ENCODE results near the gene FOLR1. TPM values are rescaled to one million over a fixed set of nuclear protein-coding genes. Genes with fewer than 3 reads are reported as not detected.

The FOLR1 gene
- not detected in 2 replicates for total RNA-seq

DNA sequence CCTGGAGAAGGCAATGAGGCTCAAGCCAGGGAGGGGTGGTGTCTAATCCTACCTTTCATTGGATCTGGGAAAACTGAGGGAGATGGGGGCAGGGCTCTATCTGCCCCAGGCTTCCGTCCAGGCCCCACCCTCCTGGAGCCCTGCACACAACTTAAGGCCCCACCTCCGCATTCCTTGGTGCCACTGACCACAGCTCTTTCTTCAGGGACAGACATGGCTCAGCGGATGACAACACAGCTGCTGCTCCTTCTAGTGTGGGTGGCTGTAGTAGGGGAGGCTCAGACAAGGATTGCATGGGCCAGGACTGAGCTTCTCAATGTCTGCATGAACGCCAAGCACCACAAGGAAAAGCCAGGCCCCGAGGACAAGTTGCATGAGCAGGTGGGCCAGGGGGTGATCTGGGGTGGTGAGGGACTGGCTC, at the start of gene FOLR1:
Gene FOLR1 (plus strand): TSS at position 180 of the 421 bp plus-strand sequence. CDS start 34 bp downstream, at position 214.

DNA sequence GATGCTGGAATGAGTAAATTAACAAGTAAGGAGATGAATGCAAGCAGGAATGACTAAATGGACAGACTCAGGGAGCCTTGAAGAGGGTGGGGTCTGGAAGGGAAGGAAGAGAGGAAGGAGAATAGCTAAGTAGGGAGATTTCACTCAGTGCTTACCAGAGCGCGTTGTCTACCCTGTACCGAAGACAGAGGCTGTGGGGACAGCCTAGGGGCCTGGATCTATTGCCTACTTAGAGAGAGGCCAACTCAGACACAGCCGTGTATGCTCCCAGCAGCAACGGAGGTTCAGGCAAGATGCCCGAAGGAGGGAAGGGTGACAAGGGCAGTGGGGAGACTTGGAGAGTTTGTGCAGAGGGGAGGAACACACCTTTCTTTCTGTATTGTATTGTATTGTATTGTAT, 24.7 kb downstream of the FOLR1 start, which contains the start of gene FOLR2:
Gene FOLR2 (plus strand): TSS at position 157 of the 400 bp plus-strand sequence. CDS start 1,791 bp downstream, outside the sequence.

DNA sequence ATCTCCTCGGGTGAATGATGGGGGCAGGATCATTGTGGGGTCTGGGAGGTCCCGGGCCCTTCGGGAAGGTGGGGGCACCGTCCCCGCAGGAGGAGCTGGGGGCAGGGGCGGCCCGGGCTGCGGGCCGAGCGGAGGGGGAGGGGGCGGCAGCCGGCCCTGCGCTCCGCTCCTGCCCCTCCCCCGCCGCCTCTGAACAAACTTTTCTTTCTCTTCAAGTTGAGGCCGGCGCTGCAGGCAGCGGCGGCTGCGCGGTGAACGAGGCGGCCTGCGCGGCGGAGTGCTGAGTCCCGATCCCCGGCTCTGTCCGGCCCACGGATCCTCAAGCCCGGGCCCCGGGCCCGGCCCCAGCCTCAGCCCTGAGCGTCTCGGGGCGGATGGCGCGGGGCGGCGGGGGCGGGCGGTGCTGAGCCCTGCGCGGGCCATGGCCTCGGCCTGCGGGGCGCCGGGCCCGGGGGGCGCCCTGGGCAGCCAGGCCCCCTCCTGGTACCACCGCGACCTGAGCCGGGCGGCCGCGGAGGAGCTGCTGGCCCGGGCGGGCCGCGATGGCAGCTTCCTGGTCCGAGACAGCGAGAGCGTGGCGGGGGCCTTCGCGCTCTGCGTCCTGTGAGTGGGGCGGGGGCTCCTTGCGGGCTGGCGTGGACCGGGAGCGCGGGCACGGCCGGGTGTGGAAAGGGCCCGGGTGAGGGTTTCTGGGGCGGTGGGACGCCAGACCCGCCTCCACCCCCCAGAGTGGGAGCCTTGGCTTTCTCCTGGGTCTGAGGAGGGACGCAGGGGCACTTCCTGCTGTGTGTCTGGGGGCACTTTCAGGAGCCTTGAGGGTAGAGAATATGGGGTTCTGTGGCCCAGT, 32.8 kb downstream of the FOLR1 start, which contains the start of gene INPPL1:
Gene INPPL1 (plus strand): TSS at position 204 of the 847 bp plus-strand sequence. CDS start 218 bp downstream, at position 422.

DNA sequence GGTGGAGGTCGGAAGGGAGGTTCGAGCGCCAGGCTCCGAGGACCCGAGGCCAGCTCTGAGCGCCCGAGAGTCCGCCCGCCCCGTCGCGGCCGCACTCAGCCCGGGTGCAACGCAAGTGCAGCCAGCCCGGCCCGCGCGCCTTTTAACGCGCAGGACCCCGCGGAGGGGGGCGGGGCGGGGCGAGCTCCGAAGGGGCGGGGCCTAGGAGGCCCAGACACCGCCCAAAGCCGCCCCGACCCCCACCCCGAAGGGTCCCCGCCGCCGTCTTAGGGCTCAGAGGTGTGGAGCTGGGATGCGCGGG, 52.1 kb downstream of the FOLR1 start, which contains the start of gene PHOX2A:
Gene PHOX2A (minus strand): TSS at position 117 of the 301 bp plus-strand sequence. CDS start 172 bp downstream, outside the sequence.

Other genes with a start within 250 kb of the FOLR1 start
- gene IL18BP, start 193.2 kb upstream of the FOLR1 start, total RNA-seq: 2.2 and 3.5 TPM in 2 replicates
- 104 and 145 TPM in 2 replicates for gene NUMA1, start 111.6 kb upstream of the FOLR1 start, total RNA-seq
- gene LRRC51, start 111.3 kb upstream of the FOLR1 start, total RNA-seq: 5.9 and 6.2 TPM in 2 replicates
- 103 and 134 TPM in 2 replicates for gene LAMTOR1, start 88.8 kb upstream of the FOLR1 start, total RNA-seq
- gene TOMT, start 86.2 kb upstream of the FOLR1 start, total RNA-seq: under 0.01 TPM in 1 of 2 replicates, not detected in the other
- 21.1 and 38.6 TPM in 2 replicates for gene ANAPC15, start 79.4 kb upstream of the FOLR1 start, total RNA-seq
- gene FOLR3, start 56.4 kb upstream of the FOLR1 start, total RNA-seq: 0.39 and 1.1 TPM in 2 replicates
- gene FOLR2, start 24.7 kb downstream of the FOLR1 start, total RNA-seq: not detected in 2 replicates
- gene INPPL1, start 32.6 kb downstream of the FOLR1 start, total RNA-seq: 43.4 and 64.9 TPM in 2 replicates
- gene PHOX2A, start 52.0 kb downstream of the FOLR1 start, total RNA-seq: not detected in 2 replicates
- gene CLPB, start 242.4 kb downstream of the FOLR1 start, total RNA-seq: 40.1 and 55.9 TPM in 2 replicates

Data from subcutaneous preadipocyte (primary cell).